Measurements from ENCODE around the gene CREM. TPM values are rescaled to one million over a fixed set of nuclear protein-coding genes. Genes with fewer than 3 reads are reported as not detected.

The CREM gene
- total RNA-seq, 1 experiment from 2014 or later, result 20.0 TPM

DNA sequence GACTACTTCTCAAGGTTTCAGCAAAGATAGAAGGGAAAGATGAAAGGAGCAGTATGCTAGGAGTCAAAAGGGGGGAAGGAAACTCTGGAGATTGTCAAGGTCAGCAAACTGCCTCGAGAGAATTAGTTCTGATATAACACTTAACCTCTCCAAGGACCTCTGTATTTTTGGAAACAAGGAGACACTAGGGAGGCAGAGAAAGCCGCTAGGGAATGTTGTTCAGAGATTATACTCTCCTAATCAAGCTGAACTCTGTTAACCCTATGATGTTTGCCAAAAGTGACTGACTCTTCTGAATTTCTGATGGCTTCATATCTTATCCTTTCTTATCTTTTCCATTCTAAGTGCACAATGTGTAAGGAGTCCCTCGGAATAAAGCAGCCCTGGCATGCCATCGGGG is 27.1 kb downstream of the CREM start:
- Histone ChIP-seq H3K56ac (ENCODE audit: insufficient read length, low read depth, low read length) (no peak overlapping the region), H2AFZ (ENCODE audit: low read length) (no peak overlapping the region), H3K18ac (ENCODE audit: insufficient read length, low read depth, low read length) (no peak overlapping the region), H2BK120ac (ENCODE audit: low read depth, low read length, poor library complexity, severe bottlenecking) (no peak overlapping the region), H3K23ac (ENCODE audit: insufficient read length, low read depth, low read length) (no peak overlapping the region), H3T11ph (ENCODE audit: low read length) (no peak overlapping the region), H3K79me2 (ENCODE audit: insufficient read depth, low read length) (no peaks in the 10 kb centered on the region), H2BK15ac (ENCODE audit: low read depth, low read length) (no peak overlapping the region), H3K9me3 (ENCODE audit: control insufficient read depth, low read depth, low read length) (no peaks in the 10 kb centered on the region), H2BK12ac (ENCODE audit: insufficient read length, low read depth, low read length) (no peak overlapping the region), H4K91ac (ENCODE audit: insufficient read length, low read depth, low read length) (no peak overlapping the region), H3K27ac (ENCODE audit: insufficient read length, low read depth, low read length) (no peak overlapping the region), H3K27me3 (ENCODE audit: insufficient read depth, low read length) (no peaks in the 10 kb centered on the region), H3K4ac (ENCODE audit: low read depth, low read length) (no peak overlapping the region), H2AK5ac (ENCODE audit: insufficient read length, low read length) (no peak overlapping the region), H2BK5ac (ENCODE audit: insufficient read length, low read length) (no peak overlapping the region), H4K20me1 (ENCODE audit: control insufficient read depth, insufficient read depth, insufficient read length) (no peaks in the 10 kb centered on the region), H4K5ac (ENCODE audit: insufficient read length, low read depth, low read length) (no peak overlapping the region), H3K4me1 (ENCODE audit: insufficient read depth, low read length) (no peaks in the 10 kb centered on the region), H4K8ac (replicated peaks; ENCODE audit: insufficient read length, low read depth, low read length) (no peak overlapping the region), H3K14ac (ENCODE audit: insufficient read depth, low read length) (no peak overlapping the region), H3K23me2 (ENCODE audit: insufficient read length, low read depth, low read length, poor library complexity, severe bottlenecking) (no peaks in the 10 kb centered on the region), H3K79me1 (ENCODE audit: insufficient read depth, low read depth, low read length, poor library complexity, severe bottlenecking) (no peaks in the 10 kb centered on the region), H3K9ac (ENCODE audit: extremely low read depth, insufficient read length, low read length) (no peak overlapping the region), H3K4me2 (ENCODE audit: insufficient read depth, insufficient read length, low read length) (no peak overlapping the region), H2BK20ac (ENCODE audit: low read depth, low read length, poor library complexity, severe bottlenecking) (no peak overlapping the region)
- WGBS (ENCODE audit: extremely low coverage, insufficient read length, low lambda C conversion rate), result no CpG with 5 or more reads among the region's 4 CpGs
- H3K27me3 Mint-ChIP-seq (ENCODE audit: low read depth), result no peaks in the 10 kb centered on the region
- TF ChIP-seq, protein P1, sequence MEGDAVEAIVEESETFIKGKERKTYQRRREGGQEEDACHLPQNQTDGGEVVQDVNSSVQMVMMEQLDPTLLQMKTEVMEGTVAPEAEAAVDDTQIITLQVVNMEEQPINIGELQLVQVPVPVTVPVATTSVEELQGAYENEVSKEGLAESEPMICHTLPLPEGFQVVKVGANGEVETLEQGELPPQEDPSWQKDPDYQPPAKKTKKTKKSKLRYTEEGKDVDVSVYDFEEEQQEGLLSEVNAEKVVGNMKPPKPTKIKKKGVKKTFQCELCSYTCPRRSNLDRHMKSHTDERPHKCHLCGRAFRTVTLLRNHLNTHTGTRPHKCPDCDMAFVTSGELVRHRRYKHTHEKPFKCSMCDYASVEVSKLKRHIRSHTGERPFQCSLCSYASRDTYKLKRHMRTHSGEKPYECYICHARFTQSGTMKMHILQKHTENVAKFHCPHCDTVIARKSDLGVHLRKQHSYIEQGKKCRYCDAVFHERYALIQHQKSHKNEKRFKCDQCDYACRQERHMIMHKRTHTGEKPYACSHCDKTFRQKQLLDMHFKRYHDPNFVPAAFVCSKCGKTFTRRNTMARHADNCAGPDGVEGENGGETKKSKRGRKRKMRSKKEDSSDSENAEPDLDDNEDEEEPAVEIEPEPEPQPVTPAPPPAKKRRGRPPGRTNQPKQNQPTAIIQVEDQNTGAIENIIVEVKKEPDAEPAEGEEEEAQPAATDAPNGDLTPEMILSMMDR (conservative IDR thresholded peaks at IDR 0.05), result no peak
- H3K4me1 Mint-ChIP-seq, result peaks cover 8 to 15% of the 10 kb centered on the region in 2 experiments
- H3K4me3 Mint-ChIP-seq, result no peak overlapping the region
- no peak for DNase-seq
- peak overlapping the region in 2 of 3 experiments; percentile 24 to 38; a peak in 2 of 7 replicates for H3K27ac Mint-ChIP-seq
- no peaks in the 10 kb centered on the region; a peak in 1 of 5 replicates for H3K9me3 Mint-ChIP-seq
- peaks cover 2 to 5% (median 5%) of the 10 kb centered on the region in 3 experiments; a peak in 4 of 7 replicates for H3K36me3 Mint-ChIP-seq (ENCODE audit: insufficient read depth in 1 of 3, low read depth in 3 of 3)
